Activated T-cell treated with anti-CD3 and anti-CD28 coated beads for 48 hours (primary cell): ENCODE results near the gene TRIM23.
"Not testable (repeated sequence)": the region's sequence is repeated elsewhere in the genome, so short reads cannot be mapped to it uniquely, and the experiment has no call there.

Experiments used
- DNase-seq: peaks from one replicate; pipeline ENCODE4 v3.0.0-alpha.2; 2020; ENCODE audit warnings: low read depth

The TRIM23 gene

GRCh38 chr5:65624025-65624570 lies at the start of gene TRIM23:
Gene TRIM23, minus strand, starts transcription at chr5:65624333. Its CDS starts 59 bp downstream, at chr5:65624274.
- DNase-seq: peak; percentile 84

GRCh38 chr5:65672796-65673195 lies 48.7 kb upstream of the TRIM23 start:
- DNase-seq: no peak

GRCh38 chr5:65668696-65669095 lies 44.6 kb upstream of the TRIM23 start:
- DNase-seq: no peak

GRCh38 chr5:65663804-65664521 lies 39.8 kb upstream of the TRIM23 start:
- no peak for DNase-seq

- no peak for DNase-seq
These were observed 30.6 kb upstream of the TRIM23 start for GRCh38 chr5:65654713-65655112.

GRCh38 chr5:65651144-65651543 lies 27.0 kb upstream of the TRIM23 start:
- no peak for DNase-seq

- no peak for DNase-seq
These were observed 23.8 kb upstream of the TRIM23 start for GRCh38 chr5:65647941-65648340.

GRCh38 chr5:65646938-65647337 lies 22.8 kb upstream of the TRIM23 start:
- DNase-seq: no peak

- DNase-seq: no peak
These were observed 16.1 kb upstream of the TRIM23 start for GRCh38 chr5:65640240-65640639.

- DNase-seq: no peak
These were observed 6.8 kb upstream of the TRIM23 start for GRCh38 chr5:65630981-65631380.

- no peak for DNase-seq
These were observed 1.6 kb upstream of the TRIM23 start for GRCh38 chr5:65625743-65626142.

GRCh38 chr5:65624571-65625555 lies 730 bp upstream of the TRIM23 start, which contains the start of the genes SHLD3 and TRAPPC13:
Gene SHLD3, plus strand, starts transcription at chr5:65625027. Its CDS starts 4,561 bp downstream, at chr5:65629588.
Gene TRAPPC13, plus strand, starts transcription at chr5:65625027. Its CDS starts 34 bp downstream, at chr5:65625061.
- peak; percentile 64 for DNase-seq

GRCh38 chr5:65623482-65623881 lies 651 bp downstream of the TRIM23 start:
- no peak for DNase-seq

GRCh38 chr5:65621961-65622360 lies 2.2 kb downstream of the TRIM23 start:
- DNase-seq: not testable (repeated sequence)

GRCh38 chr5:65620021-65620420 lies 4.1 kb downstream of the TRIM23 start:
- DNase-seq: no peak

- no peak for DNase-seq
These were observed 11.7 kb downstream of the TRIM23 start for GRCh38 chr5:65612298-65612907.

GRCh38 chr5:65611524-65611923 lies 12.6 kb downstream of the TRIM23 start:
- no peak for DNase-seq

GRCh38 chr5:65601761-65602160 lies 22.4 kb downstream of the TRIM23 start:
- DNase-seq: not testable (repeated sequence)

- no peak for DNase-seq
These were observed 35.4 kb downstream of the TRIM23 start for GRCh38 chr5:65588694-65589093.

- no peak for DNase-seq
These were observed 47.0 kb downstream of the TRIM23 start for GRCh38 chr5:65577141-65577540.

GRCh38 chr5:65570598-65571226 lies 53.4 kb downstream of the TRIM23 start:
- no peak for DNase-seq

GRCh38 chr5:65566505-65566904 lies 57.6 kb downstream of the TRIM23 start:
- DNase-seq: no peak
